IMR-90 (cell line): ENCODE measurements around the gene FLRT1. TPM values are rescaled to one million over a fixed set of nuclear protein-coding genes. Genes with fewer than 3 reads are reported as not detected.
A peak's percentile ranks its signal among the peaks of the same experiment; 100 is the strongest.

Experiments used
- ATAC-seq: fragments of 200-7000 bp; cut with Tn5 transposase; 2 replicates; pipeline ENCODE4 v1.9.1; 2020; ENCODE audit warnings: low read depth, mild to moderate bottlenecking, moderate library complexity
- BruUV-seq: library from RNA; stranded (reverse); fragments of 400-500 nt; replicated peaks from 2 replicates; lab custom pipeline; 2021; lab: Mats Ljungman, UMichigan
- CTCF ChIA-PET: fragments of 300-600 bp; formaldehyde crosslinking; extraction: SDS; loops from one replicate; lab custom pipeline; 2021; ENCODE audit warnings: antibody characterized with exemption; lab: Yijun Ruan, JAX
- POLR2A ChIA-PET: fragments of 300-600 bp; sonication (Branson Sonifier 250); formaldehyde crosslinking; loops from one replicate; lab custom pipeline; 2022; ENCODE audit warnings: antibody characterized with exemption; ENCODE audit not compliant: unreplicated experiment; lab: Charles Lee
- DNase-seq: peaks from one replicate; pipeline ENCODE4 v3.0.0; 2013
- H2AFZ ChIP-seq: replicated peaks from 2 replicates; pipeline ENCODE3; 2013; ENCODE audit warnings: low read length, mild to moderate bottlenecking; ENCODE audit not compliant: poor library complexity
- H2AK5ac ChIP-seq: 2 replicates; pipeline ENCODE4 v1.6.1; 2013; ENCODE audit warnings: low read depth, low read length, inconsistent platforms
- H2AK9ac ChIP-seq: replicated peaks from 2 replicates; pipeline ENCODE3; 2013; ENCODE audit warnings: mild to moderate bottlenecking, low read depth, low read length, moderate library complexity; ENCODE audit not compliant: poor library complexity
- H2BK120ac ChIP-seq: 2 replicates; pipeline ENCODE4 v1.6.1; 2013; ENCODE audit warnings: low read depth, low read length, inconsistent platforms
- H2BK15ac ChIP-seq: 3 replicates; pipeline ENCODE4 v1.6.1; 2013; ENCODE audit warnings: low read depth, low read length, inconsistent platforms
- H2BK20ac ChIP-seq: 2 replicates; pipeline ENCODE4 v1.6.1; 2013; ENCODE audit warnings: low read depth, mild to moderate bottlenecking, inconsistent platforms, low read length, moderate library complexity
- H2BK5ac ChIP-seq: 2 replicates; pipeline ENCODE4 v1.6.1; 2013; ENCODE audit warnings: mild to moderate bottlenecking, low read depth, low read length, inconsistent platforms; ENCODE audit not compliant: poor library complexity, severe bottlenecking
- H3K14ac ChIP-seq: replicated peaks from 2 replicates; pipeline ENCODE4 v1.6.1; 2013; ENCODE audit warnings: low read depth, low read length, inconsistent platforms
- H3K18ac ChIP-seq: 2 replicates; pipeline ENCODE4 v1.6.1; 2013; ENCODE audit warnings: low read depth, low read length, control low read depth
- H3K23ac ChIP-seq: 2 replicates; pipeline ENCODE4 v1.6.1; 2013; ENCODE audit warnings: low read depth, low read length, inconsistent platforms
- H3K27ac ChIP-seq: 2 replicates; pipeline ENCODE4 v1.5.1; 2013; ENCODE audit warnings: mild to moderate bottlenecking, control low read depth, low read length; ENCODE audit not compliant: insufficient read depth
- H3K27me3 ChIP-seq: 2 replicates; pipeline ENCODE4 v1.6.1; 2013; ENCODE audit warnings: low read length; ENCODE audit not compliant: control insufficient read depth, insufficient read depth
- H3K36me3 ChIP-seq: 2 replicates; pipeline ENCODE4 v1.6.1; 2013; ENCODE audit warnings: low read length, mixed read lengths; ENCODE audit not compliant: control insufficient read depth, insufficient read depth
- H3K4ac ChIP-seq: 2 replicates; pipeline ENCODE4 v1.6.1; 2013; ENCODE audit warnings: low read depth, low read length, inconsistent platforms
- H3K4me1 ChIP-seq: 2 replicates; pipeline ENCODE4 v1.6.1; 2013; ENCODE audit warnings: low read length, mixed read lengths; ENCODE audit not compliant: control insufficient read depth, insufficient read depth
- H3K4me2 ChIP-seq: 2 replicates; pipeline ENCODE4 v1.6.1; 2013; ENCODE audit warnings: low read depth, mild to moderate bottlenecking, control low read depth, low read length, moderate library complexity
- H3K4me3 ChIP-seq: 2 replicates; pipeline ENCODE4 v1.5.1; 2013; ENCODE audit warnings: low read depth, mild to moderate bottlenecking, control low read depth, low read length, moderate library complexity; ENCODE audit not compliant: insufficient read depth
- H3K56ac ChIP-seq: 2 replicates; pipeline ENCODE4 v1.6.1; 2013; ENCODE audit warnings: low read length, inconsistent platforms; ENCODE audit not compliant: insufficient read depth; ENCODE audit errors: extremely low read depth
- H3K79me1 ChIP-seq, 2 experiments: 2 replicates each; pipeline ENCODE4 v1.6.1; 2013; ENCODE audit warnings: low read length in 2 of 2, inconsistent platforms in 1 of 2, low read depth in 1 of 2
- H3K9ac ChIP-seq: 2 replicates; pipeline ENCODE4 v1.6.1; 2013; ENCODE audit warnings: low read depth, low read length, control low read depth
- H3K9me1 ChIP-seq: 2 replicates; pipeline ENCODE4 v1.6.1; 2013; ENCODE audit warnings: low read length, inconsistent platforms; ENCODE audit not compliant: insufficient read depth
- H3K9me3 ChIP-seq: 2 replicates; pipeline ENCODE4 v1.6.1; 2013; ENCODE audit warnings: low read length; ENCODE audit not compliant: control insufficient read depth, insufficient read depth
- H4K20me1 ChIP-seq: 2 replicates; pipeline ENCODE4 v1.6.1; 2013; ENCODE audit warnings: low read length, inconsistent platforms; ENCODE audit not compliant: insufficient read depth
- H4K5ac ChIP-seq: 2 replicates; pipeline ENCODE4 v1.6.1; 2013; ENCODE audit warnings: mild to moderate bottlenecking, low read depth, low read length, control low read depth
- H4K8ac ChIP-seq, 2 experiments: 2 replicates each; pipeline ENCODE4 v1.6.1; 2013; ENCODE audit warnings: low read depth in 2 of 2, low read length in 2 of 2, control low read depth in 1 of 2, inconsistent platforms in 1 of 2
- H4K91ac ChIP-seq: 2 replicates; pipeline ENCODE4 v1.6.1; 2013; ENCODE audit warnings: low read depth, low read length, inconsistent platforms; ENCODE audit not compliant: insufficient read depth
- BHLHE40 ChIP-seq: fragments of 150-350 bp; IDR thresholded peaks from 2 replicates; pipeline ENCODE4 v1.6.1; 2016; ENCODE audit warnings: mild to moderate bottlenecking, low read depth, low read length
- CEBPB ChIP-seq: IDR thresholded peaks from 2 replicates; pipeline ENCODE4 v1.6.1; 2012; ENCODE audit warnings: low read depth, low read length, improper control_type of control experiment
- CHD1 ChIP-seq: IDR thresholded peaks from 2 replicates; pipeline ENCODE4 v1.6.1; 2012; ENCODE audit warnings: low read depth, low read length, improper control_type of control experiment
- FOS ChIP-seq: fragments of 150-350 bp; IDR thresholded peaks from 2 replicates; pipeline ENCODE4 v1.6.1; 2016; ENCODE audit warnings: low read depth, low read length
- MAFK ChIP-seq: IDR thresholded peaks from 2 replicates; pipeline ENCODE4 v1.6.1; 2012; ENCODE audit warnings: low read depth, low read length, improper control_type of control experiment
- MAZ ChIP-seq: IDR thresholded peaks from 2 replicates; pipeline ENCODE4 v1.6.1; 2012; ENCODE audit warnings: low read depth, mild to moderate bottlenecking, low read length, improper control_type of control experiment, moderate library complexity, borderline replicate concordance
- MXI1 ChIP-seq: IDR thresholded peaks from 2 replicates; pipeline ENCODE4 v1.6.1; 2012; ENCODE audit warnings: low read depth, mild to moderate bottlenecking, low read length, moderate library complexity, borderline replicate concordance
- NFE2L2 ChIP-seq: fragments of 150-350 bp; IDR thresholded peaks from 2 replicates; pipeline ENCODE4 v1.6.1; 2016; ENCODE audit warnings: low read depth, mild to moderate bottlenecking, low read length
- POLR2A ChIP-seq: IDR thresholded peaks from 2 replicates; pipeline ENCODE4 v1.6.1; 2012; ENCODE audit warnings: mild to moderate bottlenecking, low read depth, low read length
- RAD21 ChIP-seq: IDR thresholded peaks from 2 replicates; pipeline ENCODE4 v1.6.1; 2012; ENCODE audit warnings: low read length, improper control_type of control experiment
- RCOR1 ChIP-seq: IDR thresholded peaks from 2 replicates; pipeline ENCODE4 v1.6.1; 2012; ENCODE audit warnings: mild to moderate bottlenecking, low read length, improper control_type of control experiment; ENCODE audit not compliant: insufficient replicate concordance
- SMC3 ChIP-seq: fragments of 150-350 bp; IDR thresholded peaks from 2 replicates; pipeline ENCODE4 v1.6.1; 2016; ENCODE audit warnings: low read depth, mild to moderate bottlenecking, antibody characterized with exemption, low read length, moderate library complexity
- USF2 ChIP-seq: fragments of 150-350 bp; IDR thresholded peaks from 2 replicates; pipeline ENCODE4 v1.6.1; 2017; ENCODE audit warnings: mild to moderate bottlenecking, antibody characterized with exemption, low read length, low read depth
- WGBS, 2 experiments: methylation state at CpG; one replicate each; pipeline versions ENCODE4 v1.1.5 to v1.1.7; 2013; ENCODE audit warnings: missing lambda C conversion rate in 2 of 2; ENCODE audit not compliant: insufficient read length in 1 of 2; ENCODE audit errors: extremely low coverage in 2 of 2; 5-methylcytosine and 5-hydroxymethylcytosine counted together
- dilution Hi-C: fragments of 300-500 bp; cut with HindIII; formaldehyde crosslinking; loops from one replicate; pipeline ENCODE4 v1.14.3; 2018; ENCODE audit warnings: low sequenced_read_pairs; ENCODE audit not compliant: unreplicated experiment
- in situ Hi-C: fragments of 300-500 bp; cut with MboI; formaldehyde crosslinking; loops from 3 replicates; pipeline ENCODE4 v1.14.3; 2019; ENCODE audit warnings: low sequenced_read_pairs, inconsistent platforms, mixed read lengths
- intact Hi-C: fragments of 100-400 bp; cut with micrococcal nuclease; formaldehyde crosslinking; loops from 2 replicates; pipeline ENCODE4 v1.10.0; 2022
- polyA plus RNA-seq, 3 experiments: library from polyadenylated mRNA; depleted of rRNA; stranded (reverse); fragments of >200 nt; gene quantifications; 2 replicates each; pipeline ENCODE4 v1.2.3, GENCODE V29; 2012; ENCODE audit warnings: low replicate concordance in 1 of 3
- total RNA-seq: library from RNA; depleted of rRNA; stranded (reverse); fragments of >200 nt; gene quantifications from 2 replicates; pipeline ENCODE4 v1.2.3, GENCODE V29; 2012
- TF ChIP-seq, protein P1 (sequence below): conservative IDR thresholded peaks from 2 replicates; pipeline ENCODE4 v1.5.1; 2012; ENCODE audit warnings: mild to moderate bottlenecking, low read depth, low read length, improper control_type of control experiment
- TF ChIP-seq, protein P2 (sequence below): fragments of 150-350 bp; IDR thresholded peaks from 2 replicates; pipeline ENCODE4 v1.6.1; 2016; ENCODE audit warnings: low read depth, mild to moderate bottlenecking, low read length, moderate library complexity, borderline replicate concordance

Gene FLRT1
- total and polyA plus RNA-seq, 2 of the 4 experiments (the other 2 are of a cell fraction), result under 0.01 to 0.07 TPM

GRCh38 chr11:63999349-64000025 is 36.2 kb upstream of the FLRT1 start:
- Histone ChIP-seq H3K9me3 (no peaks in the 10 kb centered on the region), H3K56ac (no peak overlapping the region), H3K27ac (no peak overlapping the region), H2BK20ac (no peak overlapping the region), H3K9me1 (0 out of 2 replicates have a peak, but pooled peaks cover 3% of the 10 kb centered on the region), H2AK9ac (no peak overlapping the region), H3K79me1 (peaks cover 4 to 14% of the 10 kb centered on the region in 2 experiments; a peak in 3 of 4 replicates), H3K14ac (no peak overlapping the region), H4K8ac (no peak overlapping the region), H3K27me3 (no peaks in the 10 kb centered on the region), H3K36me3 (peaks cover 35% of the 10 kb centered on the region), H3K4ac (no peak overlapping the region), H3K4me2 (no peak overlapping the region), H3K23ac (no peak overlapping the region), H2AFZ (peak overlapping the region; percentile 21), H3K4me3 (no peak overlapping the region), H3K4me1 (0 out of 2 replicates have a peak, but pooled peaks cover 1% of the 10 kb centered on the region), H4K91ac (no peak overlapping the region), H2BK15ac (no peak overlapping the region), H2BK5ac (no peak overlapping the region), H3K18ac (no peak overlapping the region), H2AK5ac (no peak overlapping the region), H3K9ac (no peak overlapping the region), H4K20me1 (peaks cover 23% of the 10 kb centered on the region), H2BK120ac (no peak overlapping the region), H4K5ac (no peak overlapping the region)
- ATAC-seq (peak; percentile 5), DNase-seq (no peak)
- in situ Hi-C loops, result no loop called here
- no TSS peak for BruUV-seq
- WGBS, 2 experiments, result 56% methylated on average over 14 of the region's 59 CpGs; no CpG with 5 or more reads in 1 of the 2 experiments
- intact Hi-C loops, result loop anchor here (1.0 to 10.0 kb wide), 2 partner anchors 149 to 305 kb away; partner anchors contain the start of genes CATSPERZ and ESRRA
- ChIA-PET CTCF (no interaction called here), POLR2A (no interaction called here)
- dilution Hi-C loops, result no loop called here
- TF ChIP-seq MAZ (no peak), CHD1 (no peak), POLR2A (no peak), MAFK (no peak), CEBPB (no peak), USF2 (no peak), BHLHE40 (no peak), NFE2L2 (no peak), RAD21 (no peak), MXI1 (no peak), SMC3 (no peak), RCOR1 (no peak), FOS (no peak)
- TF ChIP-seq, protein P1, sequence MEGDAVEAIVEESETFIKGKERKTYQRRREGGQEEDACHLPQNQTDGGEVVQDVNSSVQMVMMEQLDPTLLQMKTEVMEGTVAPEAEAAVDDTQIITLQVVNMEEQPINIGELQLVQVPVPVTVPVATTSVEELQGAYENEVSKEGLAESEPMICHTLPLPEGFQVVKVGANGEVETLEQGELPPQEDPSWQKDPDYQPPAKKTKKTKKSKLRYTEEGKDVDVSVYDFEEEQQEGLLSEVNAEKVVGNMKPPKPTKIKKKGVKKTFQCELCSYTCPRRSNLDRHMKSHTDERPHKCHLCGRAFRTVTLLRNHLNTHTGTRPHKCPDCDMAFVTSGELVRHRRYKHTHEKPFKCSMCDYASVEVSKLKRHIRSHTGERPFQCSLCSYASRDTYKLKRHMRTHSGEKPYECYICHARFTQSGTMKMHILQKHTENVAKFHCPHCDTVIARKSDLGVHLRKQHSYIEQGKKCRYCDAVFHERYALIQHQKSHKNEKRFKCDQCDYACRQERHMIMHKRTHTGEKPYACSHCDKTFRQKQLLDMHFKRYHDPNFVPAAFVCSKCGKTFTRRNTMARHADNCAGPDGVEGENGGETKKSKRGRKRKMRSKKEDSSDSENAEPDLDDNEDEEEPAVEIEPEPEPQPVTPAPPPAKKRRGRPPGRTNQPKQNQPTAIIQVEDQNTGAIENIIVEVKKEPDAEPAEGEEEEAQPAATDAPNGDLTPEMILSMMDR, result no peak
- TF ChIP-seq, protein P2, sequence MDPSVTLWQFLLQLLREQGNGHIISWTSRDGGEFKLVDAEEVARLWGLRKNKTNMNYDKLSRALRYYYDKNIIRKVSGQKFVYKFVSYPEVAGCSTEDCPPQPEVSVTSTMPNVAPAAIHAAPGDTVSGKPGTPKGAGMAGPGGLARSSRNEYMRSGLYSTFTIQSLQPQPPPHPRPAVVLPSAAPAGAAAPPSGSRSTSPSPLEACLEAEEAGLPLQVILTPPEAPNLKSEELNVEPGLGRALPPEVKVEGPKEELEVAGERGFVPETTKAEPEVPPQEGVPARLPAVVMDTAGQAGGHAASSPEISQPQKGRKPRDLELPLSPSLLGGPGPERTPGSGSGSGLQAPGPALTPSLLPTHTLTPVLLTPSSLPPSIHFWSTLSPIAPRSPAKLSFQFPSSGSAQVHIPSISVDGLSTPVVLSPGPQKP, result no peak
